ENCODE data around the gene ATP2B2. TPM values are rescaled to one million over a fixed set of nuclear protein-coding genes. Genes with fewer than 3 reads are reported as not detected.

Gene ATP2B2
- total and polyA plus RNA-seq, 2 experiments from 2014 or later, result 0.66 to 1.8 TPM

DNA sequence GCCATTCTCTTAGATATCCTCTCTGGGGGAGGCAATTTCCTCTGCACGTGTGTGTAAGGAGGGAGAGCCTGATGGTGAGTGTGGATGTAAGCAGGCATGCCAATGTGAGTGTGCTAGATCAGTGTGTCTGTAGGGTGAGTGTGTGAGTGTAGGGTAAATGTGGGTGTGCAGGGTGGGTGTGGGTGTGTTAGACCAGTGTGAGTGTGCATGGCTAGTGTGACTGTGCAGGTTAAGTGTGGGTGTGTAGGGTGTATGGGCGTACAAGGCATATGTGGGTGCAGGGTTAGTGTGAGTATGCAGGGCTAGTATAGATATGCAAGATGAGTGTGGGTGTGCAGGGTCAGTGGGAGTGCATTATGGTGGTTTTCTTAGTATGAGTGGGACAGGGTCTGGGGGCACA, 48.4 kb downstream of the ATP2B2 start:
- H3K9me2 ChIP-seq (replicated peaks; ENCODE audit: insufficient read depth), result no peaks in the 10 kb centered on the region
- peaks cover 4% of the 10 kb centered on the region for H3K27me3 ChIP-seq
- no peaks in the 10 kb centered on the region for H3K4me1 ChIP-seq (ENCODE audit: insufficient read depth)
- no peak overlapping the region for H3K4me2 ChIP-seq
- no peak for DNase-seq (ENCODE audit: low spot score)
- no peaks in the 10 kb centered on the region for H3K79me2 ChIP-seq
- no peak overlapping the region for H3K27ac ChIP-seq
- H3K9me3 ChIP-seq (ENCODE audit: low read depth), result no peaks in the 10 kb centered on the region
- no peaks in the 10 kb centered on the region for H3K36me3 ChIP-seq (replicated peaks; ENCODE audit: insufficient read depth, low read depth)
- no peak overlapping the region for H2AFZ ChIP-seq
- TF ChIP-seq, protein P1, sequence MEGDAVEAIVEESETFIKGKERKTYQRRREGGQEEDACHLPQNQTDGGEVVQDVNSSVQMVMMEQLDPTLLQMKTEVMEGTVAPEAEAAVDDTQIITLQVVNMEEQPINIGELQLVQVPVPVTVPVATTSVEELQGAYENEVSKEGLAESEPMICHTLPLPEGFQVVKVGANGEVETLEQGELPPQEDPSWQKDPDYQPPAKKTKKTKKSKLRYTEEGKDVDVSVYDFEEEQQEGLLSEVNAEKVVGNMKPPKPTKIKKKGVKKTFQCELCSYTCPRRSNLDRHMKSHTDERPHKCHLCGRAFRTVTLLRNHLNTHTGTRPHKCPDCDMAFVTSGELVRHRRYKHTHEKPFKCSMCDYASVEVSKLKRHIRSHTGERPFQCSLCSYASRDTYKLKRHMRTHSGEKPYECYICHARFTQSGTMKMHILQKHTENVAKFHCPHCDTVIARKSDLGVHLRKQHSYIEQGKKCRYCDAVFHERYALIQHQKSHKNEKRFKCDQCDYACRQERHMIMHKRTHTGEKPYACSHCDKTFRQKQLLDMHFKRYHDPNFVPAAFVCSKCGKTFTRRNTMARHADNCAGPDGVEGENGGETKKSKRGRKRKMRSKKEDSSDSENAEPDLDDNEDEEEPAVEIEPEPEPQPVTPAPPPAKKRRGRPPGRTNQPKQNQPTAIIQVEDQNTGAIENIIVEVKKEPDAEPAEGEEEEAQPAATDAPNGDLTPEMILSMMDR (IDR thresholded peaks at IDR 0.05; ENCODE audit: poor library complexity), result no peak
- TF ChIP-seq EZH2phosphoT487 (IDR thresholded peaks at IDR 0.05; ENCODE audit: low read depth, severe bottlenecking, unreplicated experiment), result no peak
- no peak for TF ChIP-seq EZH2 (IDR thresholded peaks at IDR 0.05; ENCODE audit: borderline replicate concordance)
- no peak overlapping the region for H3K4me3 ChIP-seq
- WGBS (ENCODE audit: low lambda C conversion rate, missing lambda C conversion rate), result 63% methylated on average over 2 of the region's 2 CpGs
- no peaks in the 10 kb centered on the region for H4K20me1 ChIP-seq (ENCODE audit: insufficient read depth, poor library complexity, severe bottlenecking)

DNA sequence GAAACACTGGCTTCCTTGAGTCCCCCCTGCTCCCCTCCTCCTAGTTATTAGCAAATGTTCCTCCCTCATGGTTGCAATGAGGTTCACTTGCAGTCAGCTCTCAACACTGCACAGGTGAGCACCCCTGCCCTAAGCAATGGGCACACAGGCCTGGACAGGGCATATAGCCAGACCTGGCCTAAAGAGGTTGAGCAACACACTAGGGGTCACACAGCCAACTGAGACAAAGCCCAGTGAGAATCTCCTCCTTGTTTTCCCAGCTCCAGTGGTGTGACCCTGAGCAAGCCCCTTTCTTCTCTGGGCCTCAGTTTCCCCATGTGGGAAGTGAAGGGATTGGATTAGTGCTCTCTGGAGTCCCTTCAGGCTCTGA, 49.9 kb downstream of the ATP2B2 start:
- no peak overlapping the region for H2AFZ ChIP-seq
- H3K27ac ChIP-seq, result no peak overlapping the region
- no peaks in the 10 kb centered on the region for H3K4me1 ChIP-seq (ENCODE audit: insufficient read depth)
- H4K20me1 ChIP-seq (ENCODE audit: insufficient read depth, poor library complexity, severe bottlenecking), result no peaks in the 10 kb centered on the region
- no peaks in the 10 kb centered on the region for H3K9me2 ChIP-seq (replicated peaks; ENCODE audit: insufficient read depth)
- H3K4me3 ChIP-seq, result no peak overlapping the region
- TF ChIP-seq, protein P1 (IDR thresholded peaks at IDR 0.05; ENCODE audit: poor library complexity), result no peak
- TF ChIP-seq EZH2 (IDR thresholded peaks at IDR 0.05; ENCODE audit: borderline replicate concordance), result no peak
- TF ChIP-seq EZH2phosphoT487 (IDR thresholded peaks at IDR 0.05; ENCODE audit: low read depth, severe bottlenecking, unreplicated experiment), result no peak
- no peak overlapping the region for H3K4me2 ChIP-seq
- H3K79me2 ChIP-seq, result no peaks in the 10 kb centered on the region
- H3K9me3 ChIP-seq (ENCODE audit: low read depth), result no peaks in the 10 kb centered on the region
- no peaks in the 10 kb centered on the region for H3K36me3 ChIP-seq (replicated peaks; ENCODE audit: insufficient read depth, low read depth)
- peaks cover 9% of the 10 kb centered on the region for H3K27me3 ChIP-seq
- DNase-seq (ENCODE audit: low spot score), result no peak

DNA sequence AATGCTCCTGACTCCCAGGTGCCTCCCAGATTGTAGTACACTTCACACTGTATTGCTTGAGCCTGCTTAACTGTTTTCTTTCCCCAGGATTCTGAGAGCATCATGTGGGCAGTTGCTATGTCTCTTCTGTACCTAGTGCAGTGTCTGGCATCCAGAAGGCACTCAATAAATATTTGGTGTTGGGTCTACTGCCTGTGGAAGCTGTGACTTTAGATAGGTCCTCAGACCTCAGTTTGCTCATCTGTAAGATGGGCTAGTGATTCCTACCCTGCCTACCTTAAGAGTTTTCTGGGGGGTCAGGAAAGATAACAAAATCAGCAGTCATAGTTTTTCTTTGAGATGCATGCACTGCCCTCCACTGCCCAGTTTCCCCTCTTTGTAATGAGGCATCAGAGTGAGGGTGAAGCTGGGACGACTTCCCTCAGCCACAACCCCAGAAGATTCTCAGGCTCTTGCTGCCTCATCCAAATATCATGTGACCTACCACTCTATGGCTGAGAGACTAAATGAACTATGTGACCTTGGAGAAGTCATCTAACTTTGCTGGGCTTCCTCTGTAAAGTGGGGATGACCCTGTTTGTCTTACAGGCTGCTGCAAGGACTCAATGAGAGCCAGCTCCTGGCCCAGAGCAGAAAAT, 50.4 kb downstream of the ATP2B2 start:
- TF ChIP-seq EZH2 (IDR thresholded peaks at IDR 0.05; ENCODE audit: borderline replicate concordance), result no peak
- TF ChIP-seq, protein P1 (IDR thresholded peaks at IDR 0.05; ENCODE audit: poor library complexity), result no peak
- TF ChIP-seq EZH2phosphoT487 (IDR thresholded peaks at IDR 0.05; ENCODE audit: low read depth, severe bottlenecking, unreplicated experiment), result no peak
- H3K36me3 ChIP-seq (replicated peaks; ENCODE audit: insufficient read depth, low read depth), result no peaks in the 10 kb centered on the region
- no peak overlapping the region for H3K27ac ChIP-seq
- peaks cover 9% of the 10 kb centered on the region for H3K27me3 ChIP-seq
- 0% methylated on average over 1 of the region's 1 CpG for WGBS (ENCODE audit: low lambda C conversion rate, missing lambda C conversion rate)
- H3K79me2 ChIP-seq, result no peaks in the 10 kb centered on the region
- no peaks in the 10 kb centered on the region for H4K20me1 ChIP-seq (ENCODE audit: insufficient read depth, poor library complexity, severe bottlenecking)
- H3K4me2 ChIP-seq, result no peak overlapping the region
- H3K9me3 ChIP-seq (ENCODE audit: low read depth), result no peaks in the 10 kb centered on the region
- H3K9me2 ChIP-seq (replicated peaks; ENCODE audit: insufficient read depth), result no peaks in the 10 kb centered on the region
- H2AFZ ChIP-seq, result no peak overlapping the region
- no peaks in the 10 kb centered on the region for H3K4me1 ChIP-seq (ENCODE audit: insufficient read depth)
- H3K4me3 ChIP-seq, result no peak overlapping the region
- DNase-seq (ENCODE audit: low spot score), result no peak
